AG04449 (cell line): ENCODE data around the gene CASP2.

Source experiments
- CTCF ChIA-PET: fragments of 350-600 bp; formaldehyde crosslinking; extraction: SDS; loops from one replicate; lab custom pipeline; 2021; ENCODE audit warnings: antibody characterized with exemption; lab: Yijun Ruan, JAX
- POLR2A ChIA-PET: fragments of 400-600, 350-600 bp; formaldehyde crosslinking; extraction: SDS; loops from one replicate; lab custom pipeline; 2020; ENCODE audit warnings: antibody characterized with exemption, inconsistent platforms; lab: Yijun Ruan, JAX
- DNase-seq: peaks from one replicate; pipeline ENCODE4 v3.0.0-alpha.2; 2010; ENCODE audit warnings: low read depth, low spot score
- H3K4me3 ChIP-seq: 2 replicates; pipeline ENCODE4 v1.5.1; 2011; ENCODE audit warnings: low read depth, mild to moderate bottlenecking, control low read depth, low read length
- TF ChIP-seq, protein P1 (sequence below): IDR thresholded peaks from one replicate; pipeline ENCODE4 v1.5.1; 2011; ENCODE audit warnings: mild to moderate bottlenecking, moderate library complexity, low read length, control low read depth, inconsistent platforms; ENCODE audit not compliant: insufficient read depth; ENCODE audit errors: missing control alignments

CASP2 gene

GRCh38 chr7:143314127-143314526, 26.0 kb downstream of the CASP2 start:
- ChIA-PET POLR2A (no interaction called here), CTCF (interaction anchor here (0.7 kb wide), 1 partner anchor 66 kb away, joined by 3 read pairs; no protein-coding TSS in a partner anchor)
- TF ChIP-seq, protein P1, sequence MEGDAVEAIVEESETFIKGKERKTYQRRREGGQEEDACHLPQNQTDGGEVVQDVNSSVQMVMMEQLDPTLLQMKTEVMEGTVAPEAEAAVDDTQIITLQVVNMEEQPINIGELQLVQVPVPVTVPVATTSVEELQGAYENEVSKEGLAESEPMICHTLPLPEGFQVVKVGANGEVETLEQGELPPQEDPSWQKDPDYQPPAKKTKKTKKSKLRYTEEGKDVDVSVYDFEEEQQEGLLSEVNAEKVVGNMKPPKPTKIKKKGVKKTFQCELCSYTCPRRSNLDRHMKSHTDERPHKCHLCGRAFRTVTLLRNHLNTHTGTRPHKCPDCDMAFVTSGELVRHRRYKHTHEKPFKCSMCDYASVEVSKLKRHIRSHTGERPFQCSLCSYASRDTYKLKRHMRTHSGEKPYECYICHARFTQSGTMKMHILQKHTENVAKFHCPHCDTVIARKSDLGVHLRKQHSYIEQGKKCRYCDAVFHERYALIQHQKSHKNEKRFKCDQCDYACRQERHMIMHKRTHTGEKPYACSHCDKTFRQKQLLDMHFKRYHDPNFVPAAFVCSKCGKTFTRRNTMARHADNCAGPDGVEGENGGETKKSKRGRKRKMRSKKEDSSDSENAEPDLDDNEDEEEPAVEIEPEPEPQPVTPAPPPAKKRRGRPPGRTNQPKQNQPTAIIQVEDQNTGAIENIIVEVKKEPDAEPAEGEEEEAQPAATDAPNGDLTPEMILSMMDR, result no peak
- DNase-seq, result no peak
- no peak overlapping the region for H3K4me3 ChIP-seq

GRCh38 chr7:143315776-143316175, 27.6 kb downstream of the CASP2 start, which contains the start of gene CLCN1:
Gene CLCN1, plus strand, starts transcription at chr7:143316111. Its CDS starts 102 bp downstream, at chr7:143316213.
- TF ChIP-seq, protein P1, result no peak
- CTCF ChIA-PET, result interaction anchor here (0.5 to 2.3 kb wide), 3 partner anchors 9 to 65 kb away, joined by 3 to 11 read pairs (median 3); no protein-coding TSS in a partner anchor
- no peak for DNase-seq

GRCh38 chr7:143316492-143316891, 28.3 kb downstream of the CASP2 start:
- TF ChIP-seq, protein P1, result no peak
- ChIA-PET CTCF (interaction anchor here (1.5 to 2.3 kb wide), 2 partner anchors 10 to 11 kb away, joined by 3 to 11 read pairs; no protein-coding TSS in a partner anchor), POLR2A (no interaction called here)
- no peak for DNase-seq
- no peak overlapping the region for H3K4me3 ChIP-seq

More at GRCh38 chr7:143315776-143316175, 27.6 kb downstream of the CASP2 start, which contains the start of gene CLCN1:
- POLR2A ChIA-PET, result interaction anchor here (0.6 kb wide), 1 partner anchor 42 kb away, joined by 3 read pairs; no protein-coding TSS in a partner anchor
- H3K4me3 ChIP-seq, result no peak within 1 kb of the TSS

- DNase-seq, result peak; percentile 29
- CTCF ChIA-PET, result interaction anchor here (1.0 to 1.5 kb wide), 2 partner anchors 10 to 13 kb away, joined by 3 read pairs; no protein-coding TSS in a partner anchor
- POLR2A ChIA-PET, result no interaction called here
- TF ChIP-seq, protein P1, result no peak
- H3K4me3 ChIP-seq, result no peak overlapping the region
Observed at GRCh38 chr7:143318661-143319060, 30.5 kb downstream of the CASP2 start.

- no peak for DNase-seq
- ChIA-PET POLR2A (no interaction called here), CTCF (no interaction called here)
- no peak overlapping the region for H3K4me3 ChIP-seq
- TF ChIP-seq, protein P1, result no peak
Observed at GRCh38 chr7:143320620-143321019, 32.5 kb downstream of the CASP2 start.

DNA sequence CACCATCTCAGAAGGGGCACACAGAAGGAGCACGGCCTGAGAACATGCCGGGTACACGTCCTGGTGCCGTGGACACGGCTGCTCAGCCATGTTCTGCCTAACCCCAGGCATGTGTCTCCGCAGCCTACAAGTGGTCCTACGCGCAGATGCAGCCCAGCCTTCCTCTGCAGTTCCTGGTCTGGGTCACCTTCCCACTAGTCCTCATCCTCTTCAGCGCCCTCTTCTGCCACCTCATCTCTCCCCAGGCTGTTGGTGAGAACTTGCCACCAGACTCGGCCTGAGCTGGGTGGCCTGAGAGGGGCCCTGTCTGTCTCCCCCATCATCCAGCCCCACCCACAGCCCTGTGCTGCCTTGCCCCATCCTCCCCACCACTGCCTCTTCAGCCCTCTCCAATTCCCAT, 33.1 kb downstream of the CASP2 start:
- DNase-seq, result no peak
- no peak overlapping the region for H3K4me3 ChIP-seq
- ChIA-PET POLR2A (no interaction called here), CTCF (interaction anchor here (1.0 kb wide), 1 partner anchor 81 kb away, joined by 3 read pairs; no protein-coding TSS in a partner anchor)
- TF ChIP-seq, protein P1, result no peak
